Brain microvascular endothelial cell (primary cell): ENCODE measurements around the gene UQCR11.

ENCODE experiments used
- DNase-seq: peaks from one replicate; pipeline ENCODE4 v3.0.0-alpha.2; 2020
- H3K27ac ChIP-seq: fragments of 250-450 bp; sonication (Bioruptor Pico); 2 replicates; pipeline ENCODE4 v1.5.1; 2020; ENCODE audit warnings: mild to moderate bottlenecking, moderate library complexity
- H3K27me3 ChIP-seq: fragments of 250-450 bp; sonication (Bioruptor Pico); replicated peaks from 2 replicates; pipeline ENCODE4 v1.5.1; 2020; ENCODE audit warnings: mild to moderate bottlenecking
- H3K36me3 ChIP-seq: fragments of 250-450 bp; sonication (Bioruptor Pico); replicated peaks from 2 replicates; pipeline ENCODE4 v1.5.1; 2020; ENCODE audit warnings: mild to moderate bottlenecking
- H3K4me3 ChIP-seq: 2 replicates; pipeline ENCODE4 v1.5.1; 2011; ENCODE audit warnings: low read depth, mild to moderate bottlenecking, control low read depth, low read length, moderate library complexity
- in situ Hi-C: cut with HindIII; loops from 2 replicates; pipeline ENCODE4 v1.10.0; 2017; ENCODE audit warnings: low sequenced_read_pairs, low pct_ligation_motif_present
- TF ChIP-seq, protein P1 (sequence below): IDR thresholded peaks from 2 replicates; pipeline ENCODE4 v1.5.1; 2011; ENCODE audit warnings: low read depth, mild to moderate bottlenecking, moderate library complexity, low read length, control low read depth, inconsistent platforms; ENCODE audit errors: missing control alignments

UQCR11 gene

DNA sequence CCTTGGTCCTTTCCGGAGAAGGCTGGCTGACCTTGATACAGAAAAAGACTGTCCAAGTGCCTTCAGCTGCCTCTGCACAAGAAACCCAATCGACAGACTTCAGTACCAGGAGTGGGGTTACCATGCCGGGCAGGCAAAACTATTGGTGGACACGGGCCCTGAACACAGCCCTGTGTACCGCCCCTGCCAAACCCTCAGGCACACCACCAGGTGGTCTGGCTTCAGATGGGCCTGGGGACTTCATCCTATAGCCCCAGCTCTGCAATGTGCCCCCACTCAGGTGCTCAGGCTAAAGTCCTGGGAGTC lies 29.6 kb upstream of the UQCR11 start:
- no peak for DNase-seq
- no peaks in the 10 kb centered on the region for H3K27me3 ChIP-seq
- TF ChIP-seq, protein P1, sequence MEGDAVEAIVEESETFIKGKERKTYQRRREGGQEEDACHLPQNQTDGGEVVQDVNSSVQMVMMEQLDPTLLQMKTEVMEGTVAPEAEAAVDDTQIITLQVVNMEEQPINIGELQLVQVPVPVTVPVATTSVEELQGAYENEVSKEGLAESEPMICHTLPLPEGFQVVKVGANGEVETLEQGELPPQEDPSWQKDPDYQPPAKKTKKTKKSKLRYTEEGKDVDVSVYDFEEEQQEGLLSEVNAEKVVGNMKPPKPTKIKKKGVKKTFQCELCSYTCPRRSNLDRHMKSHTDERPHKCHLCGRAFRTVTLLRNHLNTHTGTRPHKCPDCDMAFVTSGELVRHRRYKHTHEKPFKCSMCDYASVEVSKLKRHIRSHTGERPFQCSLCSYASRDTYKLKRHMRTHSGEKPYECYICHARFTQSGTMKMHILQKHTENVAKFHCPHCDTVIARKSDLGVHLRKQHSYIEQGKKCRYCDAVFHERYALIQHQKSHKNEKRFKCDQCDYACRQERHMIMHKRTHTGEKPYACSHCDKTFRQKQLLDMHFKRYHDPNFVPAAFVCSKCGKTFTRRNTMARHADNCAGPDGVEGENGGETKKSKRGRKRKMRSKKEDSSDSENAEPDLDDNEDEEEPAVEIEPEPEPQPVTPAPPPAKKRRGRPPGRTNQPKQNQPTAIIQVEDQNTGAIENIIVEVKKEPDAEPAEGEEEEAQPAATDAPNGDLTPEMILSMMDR = no peak
- peaks cover 40% of the 10 kb centered on the region for H3K36me3 ChIP-seq
- in situ Hi-C loops = no loop called here
- H3K27ac ChIP-seq = no peak overlapping the region
- no peak overlapping the region for H3K4me3 ChIP-seq

DNA sequence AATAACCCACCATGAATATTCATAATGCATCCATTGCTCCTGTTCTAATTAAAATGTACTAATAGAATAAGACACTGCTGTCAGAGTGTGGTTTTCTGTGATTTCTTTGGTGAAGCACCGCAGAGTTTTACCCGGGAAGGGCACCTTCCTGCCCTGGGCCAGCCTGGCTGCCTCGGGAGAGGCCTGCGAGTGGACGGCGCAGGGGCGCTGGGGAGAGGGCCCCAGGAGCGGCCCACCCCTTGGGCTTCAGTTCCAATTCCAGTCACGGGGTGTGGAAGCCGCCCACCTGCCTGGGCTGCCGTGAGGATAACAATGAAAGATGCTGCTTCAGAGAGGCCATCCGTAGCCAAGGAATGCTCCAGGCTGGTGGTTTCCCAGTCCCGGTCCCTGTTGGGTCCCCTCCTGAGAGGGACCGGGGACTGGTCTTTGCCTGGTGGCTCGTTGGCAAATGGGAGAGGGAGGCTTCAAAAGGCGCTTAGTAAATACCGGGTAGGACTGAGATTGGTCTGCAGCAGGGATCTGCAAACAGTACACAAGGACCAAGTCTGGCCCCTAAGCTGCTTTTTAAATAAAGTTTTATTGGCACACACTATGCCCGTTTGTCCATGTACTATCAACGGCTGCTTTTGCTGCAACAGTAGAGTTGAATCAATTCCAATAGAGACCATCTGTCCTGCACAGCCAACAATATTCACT lies 29.1 kb upstream of the UQCR11 start:
- in situ Hi-C loops = no loop called here
- no peaks in the 10 kb centered on the region for H3K27me3 ChIP-seq
- TF ChIP-seq, protein P1 = no peak
- H3K36me3 ChIP-seq = peaks cover 40% of the 10 kb centered on the region
- no peak overlapping the region for H3K27ac ChIP-seq
- H3K4me3 ChIP-seq = no peak overlapping the region
- no peak for DNase-seq

DNA sequence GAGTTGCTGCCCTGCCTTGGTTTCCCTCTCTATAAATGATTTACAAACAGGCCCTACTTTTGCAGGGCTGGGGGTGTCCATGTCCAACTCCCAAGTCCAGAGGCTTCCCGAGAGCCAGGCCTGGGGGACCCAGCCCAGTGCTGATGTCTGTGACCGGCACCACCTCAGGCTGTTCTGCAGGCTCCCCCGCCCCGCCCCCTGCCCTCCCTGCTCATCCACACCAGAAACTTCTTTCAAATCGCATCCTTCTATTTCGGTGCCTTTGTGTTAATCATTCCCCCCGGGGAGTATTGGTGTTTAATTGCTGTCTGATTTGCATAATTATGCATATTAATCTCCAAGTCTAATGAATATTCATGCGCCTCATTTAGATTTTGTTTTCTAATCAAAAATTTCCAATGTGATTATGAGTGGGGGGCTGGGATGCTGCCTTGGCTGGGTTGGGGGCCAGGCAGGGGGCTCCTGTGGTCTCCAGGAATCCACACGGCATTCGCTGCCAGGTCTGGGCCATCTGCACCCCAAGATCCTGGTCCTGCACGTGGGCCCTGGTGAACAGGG lies 28.1 kb upstream of the UQCR11 start:
- Histone ChIP-seq H3K27ac (no peak overlapping the region), H3K4me3 (no peak overlapping the region), H3K27me3 (no peaks in the 10 kb centered on the region), H3K36me3 (peaks cover 32% of the 10 kb centered on the region)
- TF ChIP-seq, protein P1 = no peak
- DNase-seq = no peak
- in situ Hi-C loops = no loop called here

DNA sequence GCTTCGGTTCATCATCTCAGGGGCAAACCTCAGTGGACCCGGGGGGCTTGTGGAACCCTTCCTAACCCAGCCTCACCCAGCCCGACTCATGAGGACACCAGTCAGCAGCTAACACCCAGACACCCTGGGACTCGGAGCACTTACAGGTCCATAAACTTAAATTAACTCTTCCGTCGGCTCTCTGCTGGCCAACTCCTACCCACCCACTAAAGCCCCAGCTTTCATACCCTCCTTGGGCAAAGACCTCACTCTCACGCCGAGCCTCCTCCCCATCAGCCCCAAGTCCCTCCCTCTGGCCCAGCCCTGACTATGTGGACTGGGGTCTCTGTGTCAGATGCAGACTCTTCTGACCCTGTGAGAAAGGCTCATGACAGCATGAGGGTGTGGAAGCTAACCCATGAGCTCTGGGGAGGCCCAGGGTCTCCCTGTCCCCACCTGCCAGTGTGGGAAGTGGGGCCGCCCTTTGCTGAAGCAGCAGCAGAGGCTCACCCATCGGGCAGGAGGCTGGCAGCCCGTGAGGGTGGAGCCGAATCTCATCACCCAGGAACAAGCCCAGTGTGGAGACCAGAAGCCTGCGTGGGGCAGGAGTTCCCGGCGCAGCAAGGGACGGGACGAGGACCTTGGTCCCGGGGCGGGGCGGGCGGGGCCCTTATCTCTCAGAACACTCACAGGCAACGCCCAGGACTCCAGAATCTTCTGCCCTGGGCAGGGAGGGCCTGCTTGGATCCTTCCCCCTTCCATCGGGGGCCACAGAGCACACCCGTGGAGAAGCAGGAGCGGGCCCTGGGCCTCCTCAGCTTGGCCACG lies 27.4 kb upstream of the UQCR11 start:
- in situ Hi-C loops = no loop called here
- TF ChIP-seq, protein P1 = no peak
- Histone ChIP-seq H3K27me3 (no peaks in the 10 kb centered on the region), H3K4me3 (no peak overlapping the region), H3K36me3 (peaks cover 29% of the 10 kb centered on the region), H3K27ac (no peak overlapping the region)
- DNase-seq = no peak

DNA sequence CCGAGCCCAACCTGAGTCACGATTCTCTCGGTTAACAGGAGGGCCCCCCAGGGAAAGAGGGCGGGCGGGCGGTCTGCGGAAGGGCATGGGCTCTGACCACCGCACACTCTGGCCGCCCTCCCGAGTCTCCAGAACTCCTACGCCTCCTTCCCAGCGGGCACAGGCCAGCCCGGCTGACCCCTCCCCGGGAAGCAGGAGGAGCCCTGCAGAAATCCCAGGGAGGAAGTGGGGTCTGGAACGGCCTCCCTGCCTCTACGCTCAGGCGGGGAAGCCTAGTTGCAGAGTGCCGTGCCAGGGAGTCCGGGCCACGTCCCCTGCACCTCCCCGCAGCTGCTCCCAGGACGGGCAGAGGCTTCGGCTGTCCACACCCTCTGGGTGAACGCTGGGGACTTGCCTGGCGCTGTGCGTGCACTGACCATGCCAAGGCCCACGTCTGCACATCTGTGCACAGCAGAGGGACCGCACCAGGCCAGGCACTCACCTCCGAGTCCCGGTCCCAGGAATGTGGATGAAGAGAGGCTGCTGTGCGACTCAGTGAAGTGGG lies 26.4 kb upstream of the UQCR11 start:
- Histone ChIP-seq H3K27ac (no peak overlapping the region), H3K27me3 (no peaks in the 10 kb centered on the region), H3K36me3 (peaks cover 25% of the 10 kb centered on the region), H3K4me3 (no peak overlapping the region)
- in situ Hi-C loops = no loop called here
- TF ChIP-seq, protein P1 = no peak
- no peak for DNase-seq
